Gastrocnemius medialis (tissue), 4 donors: Measurements from ENCODE around the gene CTBP2.

Experiments
- CTCF ChIP-seq, 5 experiments: fragments of 450-650 bp in 3 of 5; fragments of 200-600 bp in 2 of 5; sonication (generic) in 2 of 5; IDR thresholded peaks in 4 of 5; conservative IDR thresholded peaks in 1 of 5; 1 replicate in 4 of 5; 2 replicates in 1 of 5; pipeline ENCODE4 v1.5.1; 2016 to 2019; ENCODE audit warnings: antibody characterized with exemption in 5 of 5, mild to moderate bottlenecking in 3 of 5, moderate library complexity in 3 of 5
- POLR2A ChIP-seq, 2 donors: fragments of 450-650 bp; IDR thresholded peaks; one replicate each; pipeline ENCODE4 v1.6.1; 2017; ENCODE audit warnings: antibody characterized with exemption in 2 of 2, mild to moderate bottlenecking in 2 of 2, moderate library complexity in 2 of 2

- TF ChIP-seq CTCF (IDR thresholded peaks at IDR 0.05 in 4 of 5, conservative IDR thresholded peaks at IDR 0.05 in 1 of 5) (no peak), POLR2A (IDR thresholded peaks at IDR 0.05) (no peak)
Observed at GRCh38 chr10:125158275-125158600, 2.1 kb downstream of the CTBP2 start.
